ENCODE measurements around the gene PRKCE.

Gene PRKCE

GRCh38 chr2:46170026-46170425 lies 518.6 kb downstream of the PRKCE start:
- DNase-seq (ENCODE audit: low spot score), result no peak

- DNase-seq (ENCODE audit: low spot score), result no peak
Observed at GRCh38 chr2:46170611-46171350, 519.3 kb downstream of the PRKCE start.

GRCh38 chr2:46171411-46171953 lies 520.0 kb downstream of the PRKCE start:
- DNase-seq (ENCODE audit: low spot score), result no peak

GRCh38 chr2:46171996-46172546 lies 520.6 kb downstream of the PRKCE start:
- DNase-seq (ENCODE audit: low spot score), result no peak

- DNase-seq (ENCODE audit: low spot score), result no peak
Observed at GRCh38 chr2:46173030-46173429, 521.6 kb downstream of the PRKCE start.

GRCh38 chr2:46173636-46174250 lies 522.3 kb downstream of the PRKCE start:
- DNase-seq (ENCODE audit: low spot score), result no peak

- DNase-seq (ENCODE audit: low spot score), result no peak
Observed at GRCh38 chr2:46174345-46175170, 523.1 kb downstream of the PRKCE start.

GRCh38 chr2:46175419-46175818 lies 523.9 kb downstream of the PRKCE start:
- DNase-seq (ENCODE audit: low spot score), result no peak

- no peak for DNase-seq (ENCODE audit: low spot score)
Observed at GRCh38 chr2:46177461-46178089, 526.1 kb downstream of the PRKCE start.

- DNase-seq (ENCODE audit: low spot score), result no peak
Observed at GRCh38 chr2:46179037-46179621, 527.7 kb downstream of the PRKCE start.

- DNase-seq (ENCODE audit: low spot score), result no peak
Observed at GRCh38 chr2:46180189-46180588, 528.7 kb downstream of the PRKCE start.

- no peak for DNase-seq (ENCODE audit: low spot score)
Observed at GRCh38 chr2:46181306-46181705, 529.8 kb downstream of the PRKCE start.

GRCh38 chr2:46181789-46182530 lies 530.5 kb downstream of the PRKCE start:
- no peak for DNase-seq (ENCODE audit: low spot score)

GRCh38 chr2:46183426-46183825 lies 532.0 kb downstream of the PRKCE start:
- no peak for DNase-seq (ENCODE audit: low spot score)

GRCh38 chr2:46184794-46185583 lies 533.5 kb downstream of the PRKCE start:
- no peak for DNase-seq (ENCODE audit: low spot score)

GRCh38 chr2:46187112-46187618 lies 535.7 kb downstream of the PRKCE start:
- peak; percentile 48 for DNase-seq (ENCODE audit: low spot score)

- DNase-seq (ENCODE audit: low spot score), result peak; percentile 23
Observed at GRCh38 chr2:46188041-46188716, 536.7 kb downstream of the PRKCE start.

GRCh38 chr2:46193356-46193755 lies 541.9 kb downstream of the PRKCE start:
- DNase-seq (ENCODE audit: low spot score), result no peak

- DNase-seq (ENCODE audit: low spot score), result no peak
Observed at GRCh38 chr2:46193855-46194254, 542.4 kb downstream of the PRKCE start.
